Measurements from ENCODE around the gene HES2. TPM values are rescaled to one million over a fixed set of nuclear protein-coding genes. Genes with fewer than 3 reads are reported as not detected.
A peak's percentile ranks its signal among the peaks of the same experiment; 100 is the strongest.

Gene HES2
- total and polyA plus RNA-seq, 2 donors = 0.03 to 0.53 TPM

- no peak overlapping the region for H3K27ac ChIP-seq (ENCODE audit: low read depth)
- DNase-seq (ENCODE audit: extremely low spot score) = no peak
- WGBS = 6% methylated on average over 35 of the region's 35 CpGs
- no peaks in the 10 kb centered on the region for H3K4me1 ChIP-seq (ENCODE audit: insufficient read depth)
- no peaks in the 10 kb centered on the region for H3K36me3 ChIP-seq (ENCODE audit: insufficient read depth)
- no peak overlapping the region for H3K4me3 ChIP-seq (ENCODE audit: low read depth, low read length)
These were observed 4.4 kb upstream of the HES2 start for GRCh38 chr1:6424000-6424565.

- H3K4me1 ChIP-seq (ENCODE audit: insufficient read depth) = no peaks in the 10 kb centered on the region
- 10% methylated on average over 24 of the region's 24 CpGs for WGBS
- no peak for DNase-seq (ENCODE audit: extremely low spot score)
These were observed 3.7 kb upstream of the HES2 start for GRCh38 chr1:6423321-6423999.

GRCh38 chr1:6421266-6421665 lies 1.5 kb upstream of the HES2 start:
- WGBS = 50% methylated on average over 4 of the region's 4 CpGs
- H3K36me3 ChIP-seq (ENCODE audit: insufficient read depth) = no peaks in the 10 kb centered on the region
- H3K27ac ChIP-seq (ENCODE audit: low read depth) = no peak overlapping the region
- DNase-seq (ENCODE audit: extremely low spot score) = no peak
- H3K4me1 ChIP-seq (ENCODE audit: insufficient read depth) = no peaks in the 10 kb centered on the region
- H3K4me3 ChIP-seq (ENCODE audit: low read depth, low read length) = no peak overlapping the region

More at GRCh38 chr1:6423321-6423999, 3.7 kb upstream of the HES2 start:
- Histone ChIP-seq H3K4me3 (ENCODE audit: low read depth, low read length) (no peak overlapping the region), H3K36me3 (ENCODE audit: insufficient read depth) (no peaks in the 10 kb centered on the region), H3K27ac (ENCODE audit: low read depth) (no peak overlapping the region)

DNA sequence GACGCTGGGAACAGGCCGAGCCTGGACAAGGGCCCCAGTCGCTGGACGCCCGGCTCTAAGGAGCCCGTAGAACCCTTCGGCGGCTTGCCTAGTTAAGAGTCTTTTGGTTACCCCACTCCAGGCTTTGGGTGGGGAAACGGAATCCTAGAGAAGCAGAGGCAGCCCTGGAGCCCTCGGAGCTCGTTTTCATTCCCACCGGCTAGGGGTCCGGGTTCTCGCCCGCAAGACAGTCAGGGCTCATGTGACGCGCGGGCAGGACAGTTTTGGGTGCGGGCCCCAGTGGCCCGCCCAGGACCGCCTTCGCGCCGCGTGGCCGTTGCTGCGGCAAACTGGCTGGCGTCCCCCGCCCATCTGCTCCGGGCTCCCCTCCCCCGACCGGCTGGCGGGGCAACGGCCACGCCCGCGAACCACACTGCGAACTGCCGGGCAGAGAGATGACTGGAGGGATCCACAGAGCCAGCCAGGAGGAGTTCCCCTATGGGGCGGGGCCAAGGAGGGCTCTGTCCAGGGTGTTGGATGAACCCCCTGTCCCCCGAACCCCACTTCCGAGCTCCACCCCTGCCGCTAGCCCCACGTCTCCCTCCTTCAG lies 829 bp upstream of the HES2 start:
- no peak overlapping the region for H3K27ac ChIP-seq (ENCODE audit: low read depth)
- H3K36me3 ChIP-seq (ENCODE audit: insufficient read depth) = no peaks in the 10 kb centered on the region
- no peak for DNase-seq (ENCODE audit: extremely low spot score)
- H3K4me1 ChIP-seq (ENCODE audit: insufficient read depth) = no peaks in the 10 kb centered on the region
- no peak overlapping the region for H3K4me3 ChIP-seq (ENCODE audit: low read depth, low read length)
- WGBS = 4% methylated on average over 44 of the region's 44 CpGs

DNA sequence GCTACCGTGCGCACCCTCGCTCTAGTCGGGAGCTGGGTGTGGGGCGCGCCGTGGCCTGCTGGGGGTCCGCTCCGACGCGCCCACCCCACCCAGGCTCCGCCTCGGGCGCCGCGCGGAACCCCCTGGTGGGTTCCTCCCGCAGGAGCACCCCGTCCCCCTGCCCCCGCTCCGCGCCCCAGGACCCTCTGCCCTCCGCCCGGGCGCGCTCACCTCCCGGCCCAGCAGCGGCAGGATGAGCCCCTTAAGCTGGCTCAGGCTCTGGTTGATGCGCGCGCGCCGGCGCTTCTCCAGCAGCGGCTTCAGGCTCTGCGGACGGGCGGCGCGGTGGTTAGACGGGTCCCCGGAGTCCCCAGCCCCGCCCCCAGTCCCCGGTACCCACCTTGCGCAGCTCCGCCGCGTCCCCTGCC lies 319 bp downstream of the HES2 start:
- Histone ChIP-seq H3K4me1 (ENCODE audit: insufficient read depth) (no peaks in the 10 kb centered on the region), H3K27ac (ENCODE audit: low read depth) (no peak overlapping the region), H3K4me3 (ENCODE audit: low read depth, low read length) (peak overlapping the region; percentile 35), H3K36me3 (ENCODE audit: insufficient read depth) (no peaks in the 10 kb centered on the region)
- WGBS = 2% methylated on average over 48 of the region's 48 CpGs
- no peak for DNase-seq (ENCODE audit: extremely low spot score)

DNA sequence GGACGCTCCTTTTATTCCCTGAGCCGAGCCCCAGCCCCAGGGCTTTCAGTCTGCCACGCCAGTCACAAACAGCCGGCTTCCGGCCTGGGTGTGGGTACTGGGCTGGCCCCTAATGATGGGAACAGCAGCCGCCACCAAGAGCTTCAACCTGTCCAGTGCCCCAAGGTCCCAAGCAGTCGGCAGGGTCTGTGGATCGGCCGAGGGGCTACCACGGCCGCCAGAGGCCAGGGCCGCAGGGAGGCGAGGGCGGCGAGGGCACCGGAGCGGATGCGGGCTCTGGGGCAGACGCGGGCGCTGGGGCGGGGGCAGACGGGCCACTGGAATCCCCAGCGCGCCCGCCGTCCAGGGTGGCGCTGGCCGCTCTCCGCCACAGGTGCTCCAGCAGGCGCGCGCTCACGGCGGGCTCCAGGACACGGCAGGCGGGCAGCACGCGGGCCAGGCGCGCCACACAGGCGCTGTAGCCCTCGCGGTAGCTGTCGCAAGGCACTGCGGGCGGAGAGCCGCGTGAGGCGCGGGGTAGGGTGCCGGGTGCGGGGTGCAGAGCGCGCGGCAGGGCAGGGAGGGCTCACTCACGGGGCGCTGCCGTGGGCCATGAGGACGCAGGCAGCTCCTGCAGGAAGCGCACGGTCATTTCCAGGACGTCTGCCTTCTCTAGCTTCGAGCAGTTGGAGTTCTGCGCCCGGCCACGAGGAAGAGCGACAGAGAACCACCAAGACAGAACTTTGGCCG lies 887 bp downstream of the HES2 start:
- peak overlapping the region; percentile 35 for H3K4me3 ChIP-seq (ENCODE audit: low read depth, low read length)
- no peak overlapping the region for H3K27ac ChIP-seq (ENCODE audit: low read depth)
- 10% methylated on average over 69 of the region's 69 CpGs for WGBS
- no peaks in the 10 kb centered on the region for H3K4me1 ChIP-seq (ENCODE audit: insufficient read depth)
- no peaks in the 10 kb centered on the region for H3K36me3 ChIP-seq (ENCODE audit: insufficient read depth)
- no peak for DNase-seq (ENCODE audit: extremely low spot score)

GRCh38 chr1:6417961-6418667 lies 1.6 kb downstream of the HES2 start:
- Histone ChIP-seq H3K4me3 (ENCODE audit: low read depth, low read length) (no peak overlapping the region), H3K36me3 (ENCODE audit: insufficient read depth) (no peaks in the 10 kb centered on the region), H3K27ac (ENCODE audit: low read depth) (no peak overlapping the region), H3K4me1 (ENCODE audit: insufficient read depth) (no peaks in the 10 kb centered on the region)
- DNase-seq (ENCODE audit: extremely low spot score) = no peak
- WGBS = 62% methylated on average over 8 of the region's 8 CpGs

GRCh38 chr1:6416906-6417305 lies 2.8 kb downstream of the HES2 start:
- Histone ChIP-seq H3K4me3 (ENCODE audit: low read depth, low read length) (no peak overlapping the region), H3K27ac (ENCODE audit: low read depth) (no peak overlapping the region), H3K36me3 (ENCODE audit: insufficient read depth) (no peaks in the 10 kb centered on the region), H3K4me1 (ENCODE audit: insufficient read depth) (no peaks in the 10 kb centered on the region)
- DNase-seq (ENCODE audit: extremely low spot score) = no peak
- WGBS = 90% methylated on average over 5 of the region's 5 CpGs

DNA sequence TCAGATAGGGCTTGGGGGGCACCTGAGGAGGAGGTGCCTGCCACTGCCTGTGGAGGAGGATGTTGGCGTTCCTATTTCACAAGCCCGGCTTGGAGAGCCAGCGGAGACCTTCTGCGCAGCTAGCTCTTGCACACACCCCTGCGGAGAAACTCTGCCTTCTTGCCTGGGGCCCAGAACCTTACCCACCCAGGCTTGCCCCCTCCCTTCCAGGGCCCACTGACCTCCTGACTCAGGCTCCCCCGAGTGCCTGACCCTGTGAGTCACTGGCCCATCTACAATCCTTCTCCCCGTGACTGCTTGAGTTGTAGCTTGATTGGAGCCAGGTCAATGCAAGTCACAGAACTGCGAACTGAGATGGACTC lies 3.4 kb downstream of the HES2 start:
- Histone ChIP-seq H3K4me3 (ENCODE audit: low read depth, low read length) (no peak overlapping the region), H3K27ac (ENCODE audit: low read depth) (no peak overlapping the region), H3K4me1 (ENCODE audit: insufficient read depth) (no peaks in the 10 kb centered on the region), H3K36me3 (ENCODE audit: insufficient read depth) (no peaks in the 10 kb centered on the region)
- WGBS = 74% methylated on average over 8 of the region's 8 CpGs
- no peak for DNase-seq (ENCODE audit: extremely low spot score)

GRCh38 chr1:6414881-6415626 lies 4.7 kb downstream of the HES2 start:
- no peaks in the 10 kb centered on the region for H3K4me1 ChIP-seq (ENCODE audit: insufficient read depth)
- 52% methylated on average over 17 of the region's 17 CpGs for WGBS
- H3K36me3 ChIP-seq (ENCODE audit: insufficient read depth) = no peaks in the 10 kb centered on the region
- H3K4me3 ChIP-seq (ENCODE audit: low read depth, low read length) = no peak overlapping the region
- no peak for DNase-seq (ENCODE audit: extremely low spot score)
- no peak overlapping the region for H3K27ac ChIP-seq (ENCODE audit: low read depth)

GRCh38 chr1:6414443-6414844 lies 5.3 kb downstream of the HES2 start:
- DNase-seq (ENCODE audit: extremely low spot score) = no peak
- Histone ChIP-seq H3K27ac (ENCODE audit: low read depth) (no peak overlapping the region), H3K4me3 (ENCODE audit: low read depth, low read length) (no peak overlapping the region), H3K4me1 (ENCODE audit: insufficient read depth) (no peaks in the 10 kb centered on the region), H3K36me3 (ENCODE audit: insufficient read depth) (no peaks in the 10 kb centered on the region)
- 6% methylated on average over 15 of the region's 15 CpGs for WGBS

DNA sequence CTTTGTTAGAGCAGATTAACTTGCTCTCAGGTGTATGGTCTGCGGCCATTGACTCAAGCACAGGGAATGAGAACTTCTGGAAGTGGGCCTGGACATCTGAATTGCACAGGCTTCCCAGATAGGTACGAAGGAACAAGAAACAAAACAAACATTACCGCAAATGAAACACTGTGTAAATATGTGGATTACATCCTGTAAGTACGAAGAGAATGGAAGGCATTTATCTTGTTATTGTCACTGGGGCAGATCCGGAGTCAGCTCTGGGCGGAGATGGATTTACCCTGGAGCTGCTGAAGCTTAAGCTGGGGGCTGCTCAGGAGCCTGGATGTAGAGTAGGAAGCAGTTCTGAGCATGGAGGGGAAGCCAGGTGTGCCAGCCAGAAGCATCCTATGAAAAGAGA lies 6.8 kb downstream of the HES2 start:
- Histone ChIP-seq H3K27ac (ENCODE audit: low read depth) (no peak overlapping the region), H3K4me3 (ENCODE audit: low read depth, low read length) (no peak overlapping the region), H3K36me3 (ENCODE audit: insufficient read depth) (no peaks in the 10 kb centered on the region), H3K4me1 (ENCODE audit: insufficient read depth) (no peaks in the 10 kb centered on the region)
- 45% methylated on average over 6 of the region's 6 CpGs for WGBS
- no peak for DNase-seq (ENCODE audit: extremely low spot score)

Measured in urinary bladder (tissue), 4 donors.